ENCODE measurements around the gene ZSCAN29.
A peak's percentile ranks its signal among the peaks of the same experiment; 100 is the strongest.
"Not testable (repeated sequence)": the region's sequence is repeated elsewhere in the genome, so short reads cannot be mapped to it uniquely, and the experiment has no call there.

The ZSCAN29 gene

GRCh38 chr15:43370975-43371974 lies at the start of gene ZSCAN29, which contains the start of gene TUBGCP4:
Gene ZSCAN29 (minus strand): TSS chr15:43371043. CDS start chr15:43369913, 1,130 bp downstream.
Gene TUBGCP4 (plus strand): TSS chr15:43371101. CDS start chr15:43371355, 254 bp downstream.
- peak; percentile 87 for DNase-seq

- no peak for DNase-seq
Observed at GRCh38 chr15:43420435-43420834, 49.6 kb upstream of the ZSCAN29 start.

GRCh38 chr15:43414196-43414595 lies 43.4 kb upstream of the ZSCAN29 start:
- DNase-seq: no peak

- DNase-seq: no peak
Observed at GRCh38 chr15:43412096-43412495, 41.3 kb upstream of the ZSCAN29 start.

GRCh38 chr15:43410572-43411214 lies 39.9 kb upstream of the ZSCAN29 start:
- DNase-seq: no peak

GRCh38 chr15:43408789-43409188 lies 37.9 kb upstream of the ZSCAN29 start:
- DNase-seq: no peak

GRCh38 chr15:43406808-43407207 lies 36.0 kb upstream of the ZSCAN29 start:
- DNase-seq: no peak

GRCh38 chr15:43406189-43406588 lies 35.3 kb upstream of the ZSCAN29 start:
- no peak for DNase-seq

GRCh38 chr15:43404130-43404529 lies 33.3 kb upstream of the ZSCAN29 start:
- DNase-seq: no peak

- no peak for DNase-seq
Observed at GRCh38 chr15:43403616-43404015, 32.8 kb upstream of the ZSCAN29 start.

- no peak for DNase-seq
Observed at GRCh38 chr15:43402255-43402654, 31.4 kb upstream of the ZSCAN29 start.

- not testable (repeated sequence) for DNase-seq
Observed at GRCh38 chr15:43393592-43393991, 22.7 kb upstream of the ZSCAN29 start.

- DNase-seq: no peak
Observed at GRCh38 chr15:43390723-43391122, 19.9 kb upstream of the ZSCAN29 start.

- no peak for DNase-seq
Observed at GRCh38 chr15:43383070-43383469, 12.2 kb upstream of the ZSCAN29 start.

- no peak for DNase-seq
Observed at GRCh38 chr15:43382310-43382709, 11.5 kb upstream of the ZSCAN29 start.

GRCh38 chr15:43378601-43379000 lies 7.8 kb upstream of the ZSCAN29 start:
- DNase-seq: no peak

GRCh38 chr15:43376017-43376705 lies 5.3 kb upstream of the ZSCAN29 start:
- DNase-seq: peak; percentile 49

- DNase-seq: no peak
Observed at GRCh38 chr15:43370310-43370974, 401 bp downstream of the ZSCAN29 start.

- no peak for DNase-seq
Observed at GRCh38 chr15:43361313-43361903, 9.4 kb downstream of the ZSCAN29 start.

- DNase-seq: no peak
Observed at GRCh38 chr15:43360821-43361220, 10.0 kb downstream of the ZSCAN29 start.

- DNase-seq: no peak
Observed at GRCh38 chr15:43352693-43353382, 18.0 kb downstream of the ZSCAN29 start.

GRCh38 chr15:43347114-43347513 lies 23.7 kb downstream of the ZSCAN29 start:
- no peak for DNase-seq

Data from activated CD4-positive, alpha-beta T cell treated with anti-CD3 and anti-CD28 coated beads, Interleukin-2, amount 50 U/mL, for 16 hours (primary cell).